H9 (cell line): ENCODE measurements around the gene HOXC13. TPM values are rescaled to one million over a fixed set of nuclear protein-coding genes. Genes with fewer than 3 reads are reported as not detected.

Experiments
- DNase-seq: peaks from one replicate; pipeline ENCODE4 v3.0.0-alpha.2; 2017
- H2AFZ ChIP-seq: one replicate; pipeline ENCODE4 v1.6.1; 2013; ENCODE audit warnings: mild to moderate bottlenecking, low read length, control low read depth, moderate library complexity
- H2AK5ac ChIP-seq: 2 replicates; pipeline ENCODE4 v1.6.1; 2013; ENCODE audit warnings: low read length, control low read depth, mixed read lengths; ENCODE audit not compliant: insufficient read length
- H2BK120ac ChIP-seq: one replicate; pipeline ENCODE4 v1.6.1; 2013; ENCODE audit warnings: low read depth, mild to moderate bottlenecking, low read length, control low read depth, inconsistent platforms; ENCODE audit not compliant: poor library complexity, severe bottlenecking
- H2BK12ac ChIP-seq: 2 replicates; pipeline ENCODE4 v1.6.1; 2013; ENCODE audit warnings: low read length, control low read depth, mixed read lengths, low read depth; ENCODE audit not compliant: insufficient read length
- H2BK15ac ChIP-seq: 2 replicates; pipeline ENCODE4 v1.6.1; 2013; ENCODE audit warnings: low read depth, low read length, control low read depth
- H2BK20ac ChIP-seq: one replicate; pipeline ENCODE4 v1.6.1; 2013; ENCODE audit warnings: low read depth, mild to moderate bottlenecking, low read length, control low read depth, inconsistent platforms; ENCODE audit not compliant: poor library complexity, severe bottlenecking
- H2BK5ac ChIP-seq: 2 replicates; pipeline ENCODE4 v1.6.1; 2013; ENCODE audit warnings: low read length, control low read depth, mixed read lengths; ENCODE audit not compliant: insufficient read length
- H3K14ac ChIP-seq: 2 replicates; pipeline ENCODE4 v1.6.1; 2013; ENCODE audit warnings: low read length, control low read depth; ENCODE audit not compliant: insufficient read depth
- H3K18ac ChIP-seq: 2 replicates; pipeline ENCODE4 v1.6.1; 2013; ENCODE audit warnings: low read depth, mild to moderate bottlenecking, mixed read lengths, low read length, control low read depth; ENCODE audit not compliant: insufficient read length
- H3K23ac ChIP-seq: 2 replicates; pipeline ENCODE4 v1.6.1; 2013; ENCODE audit warnings: low read length, control low read depth, mixed read lengths, low read depth; ENCODE audit not compliant: insufficient read length
- H3K23me2 ChIP-seq: 2 replicates; pipeline ENCODE4 v1.6.1; 2013; ENCODE audit warnings: low read depth, mild to moderate bottlenecking, mixed read lengths, low read length, control low read depth; ENCODE audit not compliant: insufficient read length, poor library complexity, severe bottlenecking
- H3K27ac ChIP-seq: 2 replicates; pipeline ENCODE4 v1.5.1; 2013; ENCODE audit warnings: low read length, control low read depth, mixed read lengths, low read depth; ENCODE audit not compliant: insufficient read length
- H3K27me3 ChIP-seq: 2 replicates; pipeline ENCODE4 v1.6.1; 2013; ENCODE audit warnings: low read length, control low read depth, inconsistent platforms; ENCODE audit not compliant: insufficient read depth
- H3K4ac ChIP-seq: 2 replicates; pipeline ENCODE4 v1.6.1; 2013; ENCODE audit warnings: low read depth, mild to moderate bottlenecking, control low read depth, inconsistent platforms, low read length, moderate library complexity
- H3K4me1 ChIP-seq: 2 replicates; pipeline ENCODE4 v1.6.1; 2013; ENCODE audit warnings: low read length, control low read depth, inconsistent platforms; ENCODE audit not compliant: insufficient read depth
- H3K4me2 ChIP-seq: 2 replicates; pipeline ENCODE4 v1.6.1; 2013; ENCODE audit warnings: low read length, control low read depth, mixed read lengths; ENCODE audit not compliant: insufficient read length, insufficient read depth
- H3K56ac ChIP-seq: 2 replicates; pipeline ENCODE4 v1.6.1; 2013; ENCODE audit warnings: low read depth, mild to moderate bottlenecking, mixed read lengths, low read length, control low read depth; ENCODE audit not compliant: insufficient read length
- H3K79me1 ChIP-seq: 2 replicates; pipeline ENCODE4 v1.6.1; 2013; ENCODE audit warnings: low read depth, mild to moderate bottlenecking, moderate library complexity, low read length, control low read depth, inconsistent platforms; ENCODE audit not compliant: insufficient read depth, poor library complexity, severe bottlenecking
- H3K79me2 ChIP-seq: 2 replicates; pipeline ENCODE4 v1.6.1; 2013; ENCODE audit warnings: low read length, control low read depth, inconsistent platforms; ENCODE audit not compliant: insufficient read depth
- H3K9ac ChIP-seq: 2 replicates; pipeline ENCODE4 v1.6.1; 2013; ENCODE audit warnings: low read length, control low read depth, mixed read lengths; ENCODE audit not compliant: insufficient read length; ENCODE audit errors: extremely low read depth
- H3K9me3 ChIP-seq: one replicate; pipeline ENCODE4 v1.6.1; 2013; ENCODE audit warnings: low read depth, low read length, inconsistent platforms; ENCODE audit not compliant: control insufficient read depth
- H3T11ph ChIP-seq: one replicate; pipeline ENCODE4 v1.6.1; 2013; ENCODE audit warnings: mild to moderate bottlenecking, low read length, control low read depth, inconsistent platforms
- H4K20me1 ChIP-seq: one replicate; pipeline ENCODE4 v1.6.1; 2013; ENCODE audit not compliant: control insufficient read depth, insufficient read length, insufficient read depth
- H4K5ac ChIP-seq: 2 replicates; pipeline ENCODE4 v1.6.1; 2013; ENCODE audit warnings: low read depth, mild to moderate bottlenecking, mixed read lengths, low read length, control low read depth; ENCODE audit not compliant: insufficient read length
- H4K8ac ChIP-seq: replicated peaks from 2 replicates; pipeline ENCODE4 v1.6.1; 2013; ENCODE audit warnings: low read length, control low read depth, mixed read lengths, low read depth; ENCODE audit not compliant: insufficient read length
- H4K91ac ChIP-seq: 2 replicates; pipeline ENCODE4 v1.6.1; 2013; ENCODE audit warnings: low read depth, mild to moderate bottlenecking, moderate library complexity, mixed read lengths, low read length, control low read depth; ENCODE audit not compliant: insufficient read length
- H3K27ac Mint-ChIP-seq, 3 experiments: 2 replicates in 2 of 3; 3 replicates in 1 of 3; pipeline ENCODE4 v1.8.0; 2020 to 2021; ENCODE audit warnings: mixed read lengths in 3 of 3, mild to moderate bottlenecking in 1 of 3, moderate library complexity in 1 of 3
- H3K27me3 Mint-ChIP-seq: 2 replicates; pipeline ENCODE4 v1.8.0; 2021; ENCODE audit warnings: low read depth, mild to moderate bottlenecking, moderate library complexity, mixed read lengths
- H3K36me3 Mint-ChIP-seq, 3 experiments: 2 replicates in 2 of 3; 3 replicates in 1 of 3; pipeline ENCODE4 v1.8.0; 2020 to 2021; ENCODE audit warnings: low read depth in 3 of 3, mixed read lengths in 3 of 3; ENCODE audit not compliant: insufficient read depth in 1 of 3
- H3K4me1 Mint-ChIP-seq, 2 experiments: 2 replicates each; pipeline ENCODE4 v1.8.0; 2020; ENCODE audit warnings: mixed read lengths in 2 of 2
- H3K4me3 Mint-ChIP-seq, 2 experiments: 2 replicates in 1 of 2; 3 replicates in 1 of 2; pipeline ENCODE4 v1.8.0; 2020 to 2021; ENCODE audit warnings: mild to moderate bottlenecking in 2 of 2, mixed read lengths in 2 of 2, moderate library complexity in 1 of 2
- H3K9me3 Mint-ChIP-seq, 2 experiments: 2 replicates in 1 of 2; 3 replicates in 1 of 2; pipeline ENCODE4 v1.8.0; 2020; ENCODE audit warnings: mild to moderate bottlenecking in 2 of 2, mixed read lengths in 2 of 2, moderate library complexity in 1 of 2
- WGBS: extraction: QIAGEN DNeasy Blood & Tissue Kit; methylation state at CpG from one replicate; pipeline ENCODE4 v1.1.7; 2013; ENCODE audit warnings: missing lambda C conversion rate, low lambda C conversion rate, mixed read lengths; ENCODE audit not compliant: insufficient read length; ENCODE audit errors: extremely low coverage; 5-methylcytosine and 5-hydroxymethylcytosine counted together
- total RNA-seq: library from RNA; stranded (reverse); gene quantifications from 2 replicates; pipeline ENCODE4 v1.2.1, GENCODE V29; 2021
- TF ChIP-seq, protein P1 (sequence below): fragments of 200-600 bp; sonication (generic); conservative IDR thresholded peaks from 3 replicates; pipeline ENCODE4 v1.8.0; 2021; ENCODE audit warnings: antibody characterized with exemption, mild to moderate bottlenecking

HOXC13 gene
- total RNA-seq, 1 experiment from 2014 or later: not detected

DNA sequence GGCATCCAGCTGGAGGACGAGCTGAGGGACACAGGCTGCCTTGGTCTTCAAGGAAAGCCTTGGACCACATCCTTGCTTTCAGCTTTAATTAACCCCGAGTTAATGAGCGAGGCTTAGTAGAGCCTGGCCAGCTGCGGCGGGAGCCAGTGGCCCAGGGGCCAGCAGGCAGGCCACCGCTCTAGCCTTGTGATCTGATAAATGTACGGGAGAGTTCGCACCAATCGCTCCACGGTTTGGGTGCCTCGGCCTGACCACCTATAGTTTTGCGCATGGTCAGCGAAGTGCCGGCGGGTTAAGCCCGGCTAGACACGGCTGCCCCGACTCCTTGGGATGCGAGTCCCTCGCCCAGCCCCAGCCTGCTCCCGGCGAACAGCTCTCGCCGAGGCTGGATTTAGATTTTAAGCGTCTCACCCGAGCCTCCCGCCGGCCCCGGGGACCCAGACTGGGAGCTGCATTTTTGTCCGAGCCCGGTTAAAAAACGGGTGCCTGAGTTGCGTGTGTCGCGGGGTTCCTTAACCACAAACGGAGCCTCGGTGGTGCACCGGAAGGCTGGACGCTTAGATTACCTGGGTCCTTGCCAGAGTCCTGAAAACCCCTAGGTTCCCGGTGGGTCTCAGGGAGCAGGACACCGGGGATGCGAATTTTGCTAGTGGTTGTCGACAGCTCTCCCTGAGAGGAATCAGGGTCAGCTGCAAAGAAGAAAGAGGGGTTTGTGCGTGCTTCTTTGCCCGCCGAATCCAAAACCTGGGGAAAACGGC, 13.1 kb downstream of the HOXC13 start:
- Histone ChIP-seq H3K14ac (no peak overlapping the region), H3K4ac (no peak overlapping the region), H2BK12ac (no peak overlapping the region), H3K4me1 (no peaks in the 10 kb centered on the region), H3K56ac (no peak overlapping the region), H3K27me3 (peaks cover 99% of the 10 kb centered on the region), H2BK5ac (no peak overlapping the region), H4K8ac (no peak overlapping the region), H2AK5ac (no peak overlapping the region), H3K9me3 (no peaks in the 10 kb centered on the region), H2BK20ac (no peak overlapping the region), H3K4me2 (no peak overlapping the region), H3K79me2 (no peaks in the 10 kb centered on the region), H4K5ac (no peak overlapping the region), H2BK120ac (no peak overlapping the region), H4K91ac (no peak overlapping the region), H3K9ac (no peak overlapping the region), H4K20me1 (no peaks in the 10 kb centered on the region), H2AFZ (no peak overlapping the region), H2BK15ac (no peak overlapping the region), H3K18ac (no peak overlapping the region), H3T11ph (no peak overlapping the region), H3K23me2 (no peaks in the 10 kb centered on the region), H3K79me1 (no peaks in the 10 kb centered on the region), H3K27ac (no peak overlapping the region), H3K23ac (no peak overlapping the region)
- Mint-ChIP-seq H3K27ac (no peak overlapping the region), H3K36me3 (no peaks in the 10 kb centered on the region; a peak in 2 of 7 replicates), H3K9me3 (peaks cover 0 to 9% of the 10 kb centered on the region in 2 experiments; a peak in 3 of 5 replicates), H3K4me3 (no peak overlapping the region), H3K4me1 (peaks cover 6 to 20% of the 10 kb centered on the region in 2 experiments; a peak in 3 of 4 replicates), H3K27me3 (peaks cover 99% of the 10 kb centered on the region)
- TF ChIP-seq, protein P1, sequence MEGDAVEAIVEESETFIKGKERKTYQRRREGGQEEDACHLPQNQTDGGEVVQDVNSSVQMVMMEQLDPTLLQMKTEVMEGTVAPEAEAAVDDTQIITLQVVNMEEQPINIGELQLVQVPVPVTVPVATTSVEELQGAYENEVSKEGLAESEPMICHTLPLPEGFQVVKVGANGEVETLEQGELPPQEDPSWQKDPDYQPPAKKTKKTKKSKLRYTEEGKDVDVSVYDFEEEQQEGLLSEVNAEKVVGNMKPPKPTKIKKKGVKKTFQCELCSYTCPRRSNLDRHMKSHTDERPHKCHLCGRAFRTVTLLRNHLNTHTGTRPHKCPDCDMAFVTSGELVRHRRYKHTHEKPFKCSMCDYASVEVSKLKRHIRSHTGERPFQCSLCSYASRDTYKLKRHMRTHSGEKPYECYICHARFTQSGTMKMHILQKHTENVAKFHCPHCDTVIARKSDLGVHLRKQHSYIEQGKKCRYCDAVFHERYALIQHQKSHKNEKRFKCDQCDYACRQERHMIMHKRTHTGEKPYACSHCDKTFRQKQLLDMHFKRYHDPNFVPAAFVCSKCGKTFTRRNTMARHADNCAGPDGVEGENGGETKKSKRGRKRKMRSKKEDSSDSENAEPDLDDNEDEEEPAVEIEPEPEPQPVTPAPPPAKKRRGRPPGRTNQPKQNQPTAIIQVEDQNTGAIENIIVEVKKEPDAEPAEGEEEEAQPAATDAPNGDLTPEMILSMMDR: no peak
- no peak for DNase-seq
- WGBS: no CpG with 5 or more reads among the region's 47 CpGs
